T-helper 1 cell treated with Interleukin-12 subunit alpha and Interleukin-12 subunit beta and Interleukin-4 antibody, amounts not matched to agents 30 μg/mL and 1 μg/mL, for 36 hours (primary cell): ENCODE results near the gene OR51B6.
"Not testable (repeated sequence)": the region's sequence is repeated elsewhere in the genome, so short reads cannot be mapped to it uniquely, and the experiment has no call there.

Experiments used
- H3K27ac Mint-ChIP-seq: one replicate; pipeline ENCODE4 v1.8.0; 2021; ENCODE audit warnings: mild to moderate bottlenecking, mixed read lengths
- H3K27me3 Mint-ChIP-seq: one replicate; pipeline ENCODE4 v1.8.0; 2021; ENCODE audit warnings: low read depth, mixed read lengths
- H3K36me3 Mint-ChIP-seq: one replicate; pipeline ENCODE4 v1.8.0; 2021; ENCODE audit warnings: low read depth, mixed read lengths
- H3K4me1 Mint-ChIP-seq: one replicate; pipeline ENCODE4 v1.8.0; 2021; ENCODE audit warnings: low read depth, mixed read lengths
- H3K4me3 Mint-ChIP-seq: one replicate; pipeline ENCODE4 v1.8.0; 2021; ENCODE audit warnings: mild to moderate bottlenecking, moderate library complexity, mixed read lengths
- H3K9me3 Mint-ChIP-seq: one replicate; pipeline ENCODE4 v1.8.0; 2021; ENCODE audit warnings: mixed read lengths

The OR51B6 gene

DNA sequence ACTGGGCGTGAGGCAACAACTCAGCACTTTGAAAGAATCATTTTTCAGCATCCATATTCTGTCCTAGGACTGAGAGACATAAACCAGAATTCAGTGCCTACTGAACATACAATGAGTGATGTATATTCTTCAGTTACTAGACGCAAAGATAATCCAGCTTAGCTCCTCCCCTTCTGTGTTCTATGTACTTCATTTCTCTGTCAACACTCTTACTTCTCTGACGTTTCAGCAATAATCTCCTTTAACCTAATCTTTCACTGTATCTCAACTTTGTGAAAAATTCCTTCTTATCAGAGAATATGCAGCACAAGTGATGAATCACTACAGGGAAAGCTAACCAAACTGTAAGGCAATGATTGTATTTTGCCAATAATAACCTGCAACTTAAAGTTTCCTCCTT is 5.5 kb upstream of the OR51B6 start:
- H3K27ac Mint-ChIP-seq: no peak overlapping the region
- H3K27me3 Mint-ChIP-seq: no peaks in the 10 kb centered on the region
- H3K9me3 Mint-ChIP-seq: no peaks in the 10 kb centered on the region
- H3K36me3 Mint-ChIP-seq: no peaks in the 10 kb centered on the region
- no peaks in the 10 kb centered on the region for H3K4me1 Mint-ChIP-seq
- H3K4me3 Mint-ChIP-seq: no peak overlapping the region

DNA sequence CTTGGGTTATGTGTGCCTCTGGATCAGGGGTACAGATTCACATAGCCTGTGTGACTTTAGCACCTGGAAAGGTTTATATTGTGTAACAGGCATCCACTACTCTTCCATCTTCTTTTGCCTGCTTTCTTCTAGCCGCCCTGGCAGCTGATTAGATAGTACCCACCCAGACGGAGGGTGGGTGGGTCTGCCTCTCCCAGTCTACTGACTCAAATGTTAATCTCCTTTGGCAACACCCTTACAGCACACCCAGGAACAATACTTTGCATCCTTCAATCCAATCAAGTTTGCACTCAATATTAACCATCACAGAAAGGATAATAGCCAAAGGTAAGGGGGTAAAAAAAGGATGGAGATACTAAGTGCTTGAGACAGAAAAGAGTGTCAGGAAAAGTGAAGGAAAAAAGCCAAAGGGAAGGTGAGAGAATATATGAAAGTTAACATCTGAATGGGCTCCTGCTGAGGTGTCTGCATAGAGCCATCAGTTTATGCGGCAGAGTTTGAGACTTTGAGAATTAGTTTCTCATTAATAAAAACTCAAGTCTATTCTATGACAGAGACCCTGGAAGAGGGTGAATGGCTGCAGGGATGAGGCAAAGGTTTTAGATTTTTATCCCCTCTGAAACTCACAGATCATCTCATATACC is 2.6 kb upstream of the OR51B6 start:
- H3K27ac Mint-ChIP-seq: no peak overlapping the region
- no peak overlapping the region for H3K4me3 Mint-ChIP-seq
- no peaks in the 10 kb centered on the region for H3K27me3 Mint-ChIP-seq
- H3K4me1 Mint-ChIP-seq: no peaks in the 10 kb centered on the region
- H3K9me3 Mint-ChIP-seq: no peaks in the 10 kb centered on the region
- H3K36me3 Mint-ChIP-seq: no peaks in the 10 kb centered on the region

DNA sequence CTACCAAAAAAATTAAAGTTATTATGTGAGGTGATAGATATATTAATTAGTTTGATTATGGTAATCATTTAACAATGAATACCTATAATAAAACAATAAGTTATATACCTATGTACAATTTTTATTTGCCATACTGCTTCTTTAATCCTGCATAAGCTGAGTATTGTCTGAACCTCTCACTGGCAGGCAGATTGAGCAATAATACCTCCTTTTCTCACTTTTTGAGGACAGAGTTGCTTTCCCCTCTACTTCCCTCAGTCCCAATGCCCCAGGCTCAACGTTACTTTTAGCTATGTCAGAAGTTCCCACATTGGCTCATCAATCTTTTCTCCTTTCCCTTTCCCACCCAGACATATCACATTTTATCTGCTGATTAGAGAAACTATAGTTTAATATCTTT is 1.8 kb upstream of the OR51B6 start:
- H3K27ac Mint-ChIP-seq: no peak overlapping the region
- no peak overlapping the region for H3K4me3 Mint-ChIP-seq
- H3K36me3 Mint-ChIP-seq: no peaks in the 10 kb centered on the region
- no peaks in the 10 kb centered on the region for H3K9me3 Mint-ChIP-seq
- no peaks in the 10 kb centered on the region for H3K27me3 Mint-ChIP-seq
- no peaks in the 10 kb centered on the region for H3K4me1 Mint-ChIP-seq

DNA sequence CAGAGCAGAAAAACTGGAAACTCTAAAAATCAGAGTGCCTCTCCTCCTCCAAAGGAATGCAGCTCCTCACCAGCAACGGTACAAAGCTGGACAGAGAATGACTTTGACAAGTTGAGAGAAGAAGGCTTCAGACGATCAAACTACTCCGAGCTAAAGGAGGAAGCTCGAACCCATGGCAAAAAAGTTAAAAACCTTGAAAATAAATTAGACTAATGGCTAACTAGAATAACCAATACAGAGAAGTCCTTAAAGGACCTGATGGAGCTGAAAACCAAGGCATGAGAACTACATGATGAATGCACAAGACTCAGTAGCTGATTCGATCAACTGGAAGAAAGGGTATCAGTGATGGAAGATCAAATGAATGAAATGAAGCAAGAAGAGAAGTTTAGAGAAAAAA is 4.7 kb downstream of the OR51B6 start:
- not testable (repeated sequence) for H3K27ac Mint-ChIP-seq, H3K4me3 Mint-ChIP-seq

DNA sequence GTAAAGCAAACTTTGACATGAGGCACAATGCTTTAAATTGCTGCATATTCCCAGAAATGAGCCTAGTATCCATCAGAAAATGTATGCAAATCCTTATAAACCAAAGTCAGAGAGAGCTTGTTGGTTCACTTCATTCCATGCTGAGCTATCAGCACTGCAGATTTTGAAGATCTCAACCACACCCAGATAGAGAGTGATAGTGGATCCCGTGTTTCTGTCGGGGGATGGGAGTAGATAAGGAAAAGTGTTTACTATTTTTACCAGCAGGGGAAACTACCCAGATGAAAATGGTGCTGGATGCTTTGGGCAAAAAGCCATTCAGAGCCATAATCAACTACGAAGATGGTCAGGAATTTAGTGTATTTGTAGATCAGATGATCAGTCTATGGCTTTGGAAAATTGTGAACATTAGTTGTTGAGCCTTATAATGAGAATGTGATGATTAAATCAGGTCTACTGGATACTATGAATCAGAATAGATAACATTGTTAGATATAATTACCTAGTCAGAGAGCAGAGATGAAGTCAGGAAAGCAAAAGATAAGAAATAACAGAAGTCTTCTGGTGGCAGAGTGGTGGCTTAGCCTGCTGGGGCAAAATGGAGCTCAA is 10.8 kb downstream of the OR51B6 start:
- Mint-ChIP-seq H3K27me3 (no peaks in the 10 kb centered on the region), H3K36me3 (no peaks in the 10 kb centered on the region), H3K4me1 (no peaks in the 10 kb centered on the region), H3K9me3 (no peaks in the 10 kb centered on the region), H3K4me3 (no peak overlapping the region), H3K27ac (no peak overlapping the region)

More for the DNA sequence above, 4.7 kb downstream of the OR51B6 start:
- not testable (repeated sequence) for H3K9me3 Mint-ChIP-seq, H3K27me3 Mint-ChIP-seq, H3K4me1 Mint-ChIP-seq, H3K36me3 Mint-ChIP-seq

DNA sequence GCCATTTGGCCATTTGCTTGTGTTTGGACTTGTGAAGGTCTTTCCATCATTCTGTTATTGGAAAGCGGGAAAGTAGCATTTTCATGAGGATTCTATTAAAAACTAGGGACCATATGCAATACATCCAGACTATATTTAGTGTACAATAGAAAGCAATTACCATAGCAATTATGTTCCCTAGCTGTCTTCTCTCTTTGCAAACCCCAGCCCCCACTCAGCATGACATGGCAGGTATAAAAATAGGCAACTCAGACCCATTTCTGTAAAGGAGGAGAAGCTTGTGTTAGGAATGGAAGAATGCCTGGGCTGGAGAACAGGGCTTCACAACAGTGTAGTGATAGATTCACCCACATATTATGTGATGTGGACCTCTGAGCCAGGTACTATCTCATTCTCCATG is 12.4 kb downstream of the OR51B6 start:
- no peaks in the 10 kb centered on the region for H3K4me1 Mint-ChIP-seq
- no peaks in the 10 kb centered on the region for H3K9me3 Mint-ChIP-seq
- no peak overlapping the region for H3K27ac Mint-ChIP-seq
- no peak overlapping the region for H3K4me3 Mint-ChIP-seq
- no peaks in the 10 kb centered on the region for H3K36me3 Mint-ChIP-seq
- no peaks in the 10 kb centered on the region for H3K27me3 Mint-ChIP-seq

DNA sequence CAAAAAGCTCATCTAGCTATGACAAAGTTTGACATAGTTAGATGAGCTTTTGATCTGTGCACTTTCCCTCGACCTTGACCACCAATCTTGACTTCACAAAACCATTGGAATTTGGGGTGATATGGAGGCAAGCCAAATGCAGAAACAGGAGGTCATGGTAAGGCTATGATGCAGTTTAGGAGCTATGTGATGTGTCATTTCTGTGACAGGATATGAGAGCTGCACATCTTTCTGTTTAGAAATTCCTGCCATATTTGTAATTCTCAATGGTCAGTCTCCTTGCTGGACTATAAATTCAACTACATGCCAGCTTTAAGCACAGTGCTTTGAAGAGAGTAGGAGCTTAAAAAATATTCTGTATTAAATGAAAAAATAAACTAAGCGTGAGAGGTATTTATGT is 12.9 kb downstream of the OR51B6 start:
- H3K4me3 Mint-ChIP-seq: no peak overlapping the region
- H3K4me1 Mint-ChIP-seq: no peaks in the 10 kb centered on the region
- H3K36me3 Mint-ChIP-seq: no peaks in the 10 kb centered on the region
- H3K27me3 Mint-ChIP-seq: no peaks in the 10 kb centered on the region
- H3K27ac Mint-ChIP-seq: no peak overlapping the region
- no peaks in the 10 kb centered on the region for H3K9me3 Mint-ChIP-seq

DNA sequence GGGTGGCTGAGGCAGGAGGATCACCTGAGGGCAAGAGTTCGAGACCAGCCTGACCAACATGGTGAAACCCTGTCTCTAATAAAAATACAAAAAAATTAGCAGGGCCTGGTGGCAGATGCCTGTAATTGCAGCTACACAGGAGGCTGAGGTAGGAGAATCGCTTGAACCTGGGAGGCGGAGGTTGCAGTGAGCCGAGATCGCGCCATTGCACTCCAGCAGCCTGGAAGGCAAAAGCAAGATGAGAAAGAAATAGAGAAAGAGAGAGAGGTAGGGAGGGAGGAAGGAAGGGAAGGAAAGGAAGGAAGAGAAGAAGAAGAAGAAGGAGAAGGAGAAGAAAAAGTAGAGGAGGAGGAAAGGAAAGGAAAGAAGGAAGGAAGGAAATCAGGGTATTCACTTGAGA is 15.1 kb downstream of the OR51B6 start:
- H3K4me3 Mint-ChIP-seq, H3K9me3 Mint-ChIP-seq, H3K36me3 Mint-ChIP-seq, H3K27ac Mint-ChIP-seq, H3K4me1 Mint-ChIP-seq, H3K27me3 Mint-ChIP-seq: not testable (repeated sequence)

DNA sequence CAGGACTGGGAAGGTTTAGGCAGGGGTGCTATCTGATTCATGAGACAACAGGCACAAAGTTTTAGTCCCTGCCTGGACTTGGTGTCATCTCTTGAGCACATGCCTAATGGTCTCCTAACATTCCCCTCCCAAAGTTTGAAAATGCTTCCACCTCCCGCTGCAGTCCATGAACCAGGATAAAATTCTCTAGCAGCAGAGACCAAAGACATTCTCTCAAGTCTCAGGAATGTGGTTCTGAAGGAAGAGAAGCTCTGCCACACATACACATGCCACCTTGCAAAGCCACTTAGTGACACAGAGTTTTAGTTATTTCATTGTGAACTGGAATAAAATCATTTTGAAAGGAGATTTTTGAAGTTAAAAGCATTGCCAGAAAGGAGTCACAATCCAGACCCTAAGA is 15.5 kb downstream of the OR51B6 start:
- H3K27ac Mint-ChIP-seq: no peak overlapping the region
- H3K9me3 Mint-ChIP-seq: no peaks in the 10 kb centered on the region
- H3K36me3 Mint-ChIP-seq: no peaks in the 10 kb centered on the region

DNA sequence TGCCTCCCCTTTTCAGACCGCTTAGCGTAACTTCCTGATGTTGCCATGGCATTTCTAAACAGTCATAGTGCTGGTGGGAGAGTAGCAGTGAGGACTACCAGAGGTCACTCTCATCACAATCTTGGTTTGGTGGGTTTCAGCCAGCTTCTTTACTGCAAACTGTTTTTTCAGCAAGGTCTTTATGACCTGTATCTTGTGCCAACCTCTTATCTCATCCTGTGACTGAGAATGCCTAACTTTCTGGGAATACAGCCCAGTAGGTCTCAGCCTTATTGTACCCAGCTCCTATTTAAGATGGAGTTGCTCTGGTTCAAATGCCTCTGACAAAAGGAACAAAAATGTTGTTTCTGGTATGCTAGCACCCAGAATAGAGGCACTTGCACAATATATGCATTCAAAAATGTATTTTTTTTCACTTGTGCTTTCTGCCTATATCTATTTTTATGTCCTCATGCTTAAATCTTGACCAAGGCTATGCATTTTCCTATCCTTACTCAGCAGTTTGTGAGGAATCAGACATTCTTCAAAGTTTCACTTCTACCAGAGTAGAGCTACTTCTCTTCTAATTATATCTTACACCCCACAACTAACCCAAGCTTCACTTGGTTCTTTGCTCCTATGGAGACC is 16.3 kb downstream of the OR51B6 start:
- no peaks in the 10 kb centered on the region for H3K4me1 Mint-ChIP-seq
- no peaks in the 10 kb centered on the region for H3K36me3 Mint-ChIP-seq
- H3K4me3 Mint-ChIP-seq: no peak overlapping the region
- no peak overlapping the region for H3K27ac Mint-ChIP-seq
- H3K27me3 Mint-ChIP-seq: no peaks in the 10 kb centered on the region
- H3K9me3 Mint-ChIP-seq: no peaks in the 10 kb centered on the region

More for the DNA sequence above, 15.5 kb downstream of the OR51B6 start:
- no peaks in the 10 kb centered on the region for H3K4me1 Mint-ChIP-seq
- H3K27me3 Mint-ChIP-seq: no peaks in the 10 kb centered on the region
- H3K4me3 Mint-ChIP-seq: no peak overlapping the region

DNA sequence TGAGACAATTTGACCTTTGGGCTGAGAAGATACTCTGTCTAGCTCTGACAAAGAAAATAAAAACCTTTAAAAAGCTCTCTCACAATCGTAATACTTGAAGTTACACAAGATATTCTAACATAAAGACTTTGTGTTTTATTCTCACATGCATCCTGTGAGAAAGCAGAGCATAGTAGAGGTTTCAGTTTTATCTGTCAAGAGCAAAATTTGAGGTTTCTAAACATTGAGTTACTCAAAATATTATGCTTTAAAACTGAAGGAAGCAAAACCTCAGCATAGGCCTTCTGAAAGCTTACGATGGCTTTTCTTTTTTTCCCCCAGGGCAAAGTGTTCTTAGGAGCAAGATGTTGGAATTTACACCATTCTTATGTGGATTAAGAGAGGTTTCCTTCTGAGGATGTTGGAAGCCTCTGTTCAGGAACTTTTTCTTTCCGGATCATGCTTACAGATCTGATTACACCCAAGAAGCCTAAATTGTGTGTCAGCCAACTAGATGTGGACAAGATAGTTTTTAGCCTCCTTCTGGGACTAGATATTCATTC is 17.3 kb downstream of the OR51B6 start:
- no peak overlapping the region for H3K27ac Mint-ChIP-seq
- no peaks in the 10 kb centered on the region for H3K27me3 Mint-ChIP-seq
- H3K4me1 Mint-ChIP-seq: no peaks in the 10 kb centered on the region
- H3K4me3 Mint-ChIP-seq: no peak overlapping the region
- H3K9me3 Mint-ChIP-seq: no peaks in the 10 kb centered on the region
- H3K36me3 Mint-ChIP-seq: no peaks in the 10 kb centered on the region

DNA sequence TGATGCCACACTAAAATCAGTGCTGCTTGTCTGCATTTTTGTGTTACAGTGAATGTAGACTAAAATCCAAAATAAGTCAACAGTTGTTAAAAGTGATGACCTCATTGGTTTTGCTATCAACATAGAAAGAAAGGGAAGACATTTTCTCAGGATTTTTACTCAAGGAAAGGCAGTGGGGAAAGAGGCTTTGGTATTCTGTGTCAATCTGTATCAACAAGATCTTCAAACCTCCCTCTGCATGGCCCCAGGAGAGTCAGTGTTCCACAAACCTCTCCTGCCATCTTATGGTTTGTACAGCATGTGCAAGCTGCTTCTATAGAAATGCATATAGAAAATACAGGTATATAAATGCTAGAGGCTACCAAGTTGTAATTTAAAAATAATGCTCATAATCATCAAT is 18.5 kb downstream of the OR51B6 start:
- Mint-ChIP-seq H3K4me1 (no peaks in the 10 kb centered on the region), H3K9me3 (no peaks in the 10 kb centered on the region), H3K27me3 (peaks cover 3% of the 10 kb centered on the region), H3K27ac (no peak overlapping the region), H3K36me3 (no peaks in the 10 kb centered on the region), H3K4me3 (no peak overlapping the region)

DNA sequence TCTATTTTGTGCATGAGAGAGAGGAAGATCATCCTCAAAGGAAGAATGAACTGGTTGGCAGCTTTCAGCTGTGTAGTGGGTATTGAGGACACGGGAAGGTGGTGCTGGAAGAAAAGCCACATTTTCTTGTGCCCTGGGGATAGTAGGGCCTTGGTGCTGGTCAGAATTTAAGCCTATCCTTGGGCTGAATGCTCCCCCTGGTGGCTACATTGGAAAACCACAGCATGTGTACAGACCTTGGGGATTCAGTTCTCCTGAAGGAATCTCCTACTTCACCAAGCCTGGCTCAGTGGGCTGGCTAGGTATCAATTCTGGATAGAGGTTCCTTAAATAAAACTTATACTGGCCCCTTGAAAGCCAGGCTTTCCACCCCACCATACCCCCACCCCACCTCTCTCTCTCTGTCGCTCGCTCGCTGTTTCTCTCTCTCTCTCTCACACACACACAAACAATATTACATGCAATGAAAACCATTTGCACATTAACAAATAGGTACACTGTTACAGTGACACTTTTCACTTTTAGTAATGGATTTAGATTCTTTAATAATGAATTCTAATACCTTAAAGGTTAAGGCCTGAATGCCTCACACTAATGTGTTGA is 29.5 kb downstream of the OR51B6 start:
- Mint-ChIP-seq H3K9me3 (no peaks in the 10 kb centered on the region), H3K36me3 (no peaks in the 10 kb centered on the region), H3K27me3 (no peaks in the 10 kb centered on the region), H3K4me3 (no peak overlapping the region), H3K27ac (no peak overlapping the region), H3K4me1 (no peaks in the 10 kb centered on the region)

DNA sequence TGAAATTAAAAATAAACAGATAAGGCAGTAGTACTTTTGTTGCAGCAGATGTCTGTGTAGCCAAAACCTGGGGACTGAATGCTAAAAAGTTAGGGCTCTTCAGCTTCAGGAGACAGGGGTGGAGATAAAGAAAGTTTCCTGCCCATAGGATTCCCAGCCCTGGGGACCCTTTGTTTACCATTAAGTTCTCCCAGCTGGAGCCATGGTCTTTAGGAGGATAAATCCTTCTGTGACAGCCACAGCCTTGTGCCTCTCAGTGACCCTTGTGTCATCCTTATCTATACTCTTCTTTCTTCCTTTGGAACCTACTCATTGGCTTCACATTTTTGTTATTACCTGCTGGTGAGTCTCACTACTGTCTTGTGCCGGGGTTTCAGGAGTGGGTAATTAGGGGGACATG is 32.3 kb downstream of the OR51B6 start, which contains the start of gene OR51M1:
TSS of gene OR51M1 (plus strand) at position 237 of the 400 bp plus-strand sequence. CDS start 5,587 bp downstream, outside the sequence.
- H3K4me1 Mint-ChIP-seq: no peaks in the 10 kb centered on the region
- no peak within 1 kb of the TSS for H3K27ac Mint-ChIP-seq
- H3K9me3 Mint-ChIP-seq: no peaks in the 10 kb centered on the region

DNA sequence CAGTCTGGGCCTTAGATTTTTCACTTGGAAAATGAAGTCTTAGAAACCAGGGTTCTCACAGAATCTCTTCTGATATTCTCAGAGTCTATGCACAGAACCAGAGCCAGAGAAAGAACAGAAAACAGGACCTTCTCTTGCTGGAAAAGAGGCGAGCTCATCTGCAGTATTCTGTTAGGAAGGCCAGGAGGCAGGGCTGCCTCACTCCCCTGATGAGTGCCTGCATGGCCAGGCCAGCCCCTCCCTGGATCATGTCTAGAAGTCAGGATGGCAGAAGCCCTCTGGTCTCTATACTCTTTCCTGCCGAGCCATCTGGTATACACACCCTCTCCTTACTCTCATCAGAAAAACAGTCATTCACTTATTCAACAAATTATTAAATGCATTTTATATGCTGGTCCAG is 33.0 kb downstream of the OR51B6 start:
- Mint-ChIP-seq H3K27ac (no peak overlapping the region), H3K4me1 (no peaks in the 10 kb centered on the region), H3K9me3 (no peaks in the 10 kb centered on the region), H3K27me3 (no peaks in the 10 kb centered on the region), H3K36me3 (no peaks in the 10 kb centered on the region), H3K4me3 (no peak overlapping the region)

More for the DNA sequence above, 32.3 kb downstream of the OR51B6 start, which contains the start of gene OR51M1:
- Mint-ChIP-seq H3K4me3 (no peak within 1 kb of the TSS), H3K36me3 (no peaks in the 10 kb centered on the region), H3K27me3 (no peaks in the 10 kb centered on the region)
